Neural cell (in vitro differentiated cells): ENCODE measurements around the gene TFG. TPM values are rescaled to one million over a fixed set of nuclear protein-coding genes. Genes with fewer than 3 reads are reported as not detected.

Experiments used
- H2AFZ ChIP-seq: fragments of 200-600, 300-800 bp; sonication (generic), shearing (Covaris generic); 2 replicates; pipeline ENCODE4 v1.6.0; 2014; ENCODE audit warnings: low read depth, mild to moderate bottlenecking, antibody characterized with exemption, low read length, moderate library complexity
- H3F3A ChIP-seq: fragments of 200-600 bp; shearing (Covaris generic); 2 replicates; pipeline ENCODE4 v1.6.1; 2016; ENCODE audit warnings: mild to moderate bottlenecking, moderate library complexity, mixed read lengths, antibody characterized with exemption, low read length; ENCODE audit not compliant: insufficient read depth, poor library complexity, severe bottlenecking
- H3K27ac ChIP-seq: fragments of 200-600, 300-800 bp; sonication (generic), shearing (Covaris generic); 2 replicates; pipeline ENCODE4 v1.5.1; 2014; ENCODE audit warnings: mild to moderate bottlenecking, low read length, moderate library complexity
- H3K27me3 ChIP-seq: fragments of 300-800, 200-600 bp; sonication (generic), shearing (Covaris generic); 2 replicates; pipeline ENCODE4 v1.6.0; 2014; ENCODE audit warnings: mild to moderate bottlenecking, low read depth, low read length, moderate library complexity; ENCODE audit not compliant: insufficient read depth
- H3K36me3 ChIP-seq: fragments of 300-800, 200-600 bp; sonication (generic), shearing (Covaris generic); 2 replicates; pipeline ENCODE4 v1.5.1; 2014; ENCODE audit warnings: mild to moderate bottlenecking, antibody characterized with exemption, low read length, moderate library complexity; ENCODE audit not compliant: insufficient read depth
- H3K4me2 ChIP-seq: fragments of 300-800, 200-600 bp; sonication (generic), shearing (Covaris generic); 2 replicates; pipeline ENCODE4 v1.6.0; 2014; ENCODE audit warnings: mild to moderate bottlenecking, low read length
- H3K4me3 ChIP-seq: fragments of 300-800, 200-600 bp; sonication (generic), shearing (Covaris generic); 2 replicates; pipeline ENCODE4 v1.5.1; 2014; ENCODE audit warnings: mild to moderate bottlenecking, low read length, moderate library complexity
- H3K79me2 ChIP-seq: fragments of 200-600 bp; shearing (Covaris generic); replicated peaks from 2 replicates; pipeline ENCODE4 v1.6.0; 2014; ENCODE audit warnings: mild to moderate bottlenecking, low read length, moderate library complexity; ENCODE audit not compliant: insufficient read depth
- H3K9ac ChIP-seq: fragments of 300-800, 200-600 bp; sonication (generic), shearing (Covaris generic); 2 replicates; pipeline ENCODE4 v1.6.1; 2016; ENCODE audit warnings: mild to moderate bottlenecking, low read length, mixed read lengths
- H3K9me2 ChIP-seq: fragments of 200-600 bp; shearing (Covaris generic); 2 replicates; pipeline ENCODE4 v1.6.1; 2016; ENCODE audit warnings: mild to moderate bottlenecking, low read length, mixed read lengths; ENCODE audit not compliant: insufficient read depth
- H3K9me3 ChIP-seq: fragments of 200-600, 300-800 bp; sonication (generic), shearing (Covaris generic); 2 replicates; pipeline ENCODE4 v1.6.1; 2016; ENCODE audit warnings: mild to moderate bottlenecking, mixed run types, low read length, moderate library complexity, mixed read lengths
- H4K20me1 ChIP-seq: fragments of 200-600 bp; shearing (Covaris generic); 2 replicates; pipeline ENCODE4 v1.6.1; 2016; ENCODE audit warnings: mild to moderate bottlenecking, mixed run types; ENCODE audit not compliant: insufficient read depth
- EP300 ChIP-seq: fragments of 450-650 bp; conservative IDR thresholded peaks from 2 replicates; pipeline ENCODE4 v1.6.1; 2014; ENCODE audit warnings: antibody characterized with exemption, mild to moderate bottlenecking, moderate library complexity; ENCODE audit not compliant: poor library complexity, severe bottlenecking
- EZH2 ChIP-seq: fragments of 200-600, 300-800 bp; shearing (Covaris generic), sonication (generic); IDR thresholded peaks from 2 replicates; pipeline ENCODE4 v1.6.1; 2014; ENCODE audit warnings: antibody characterized with exemption, low read length, borderline replicate concordance, mild to moderate bottlenecking; ENCODE audit not compliant: insufficient read depth, poor library complexity, severe bottlenecking
- MXI1 ChIP-seq: fragments of 450-650 bp; conservative IDR thresholded peaks from 2 replicates; pipeline ENCODE4 v1.6.1; 2014; ENCODE audit warnings: antibody characterized with exemption, mild to moderate bottlenecking; ENCODE audit not compliant: poor library complexity, severe bottlenecking
- POLR2AphosphoS5 ChIP-seq: IDR thresholded peaks from 2 replicates; pipeline ENCODE4 v1.6.1; 2012
- RAD21 ChIP-seq: fragments of 450-650 bp; conservative IDR thresholded peaks from 2 replicates; pipeline ENCODE4 v1.6.1; 2014; ENCODE audit warnings: antibody characterized with exemption, mild to moderate bottlenecking, moderate library complexity
- SMC3 ChIP-seq: fragments of 450-650 bp; conservative IDR thresholded peaks from 2 replicates; pipeline ENCODE4 v1.6.1; 2014; ENCODE audit warnings: antibody characterized with exemption, mild to moderate bottlenecking, moderate library complexity; ENCODE audit not compliant: poor library complexity
- TAF1 ChIP-seq: IDR thresholded peaks from 2 replicates; pipeline ENCODE4 v1.6.1; 2012; ENCODE audit warnings: low read depth
- polyA plus RNA-seq: library from polyadenylated mRNA; depleted of rRNA; stranded (reverse); fragments of >200 nt; gene quantifications from 2 replicates; pipeline ENCODE4 v1.2.3, GENCODE V29; 2014
- TF ChIP-seq, protein P1 (sequence below): fragments of 450-650 bp; IDR thresholded peaks from 2 replicates; pipeline ENCODE4 v1.5.1; 2014; ENCODE audit warnings: antibody characterized with exemption, mild to moderate bottlenecking, moderate library complexity; ENCODE audit not compliant: poor library complexity, severe bottlenecking
- TF ChIP-seq, protein P2 (sequence below): IDR thresholded peaks from 2 replicates; pipeline ENCODE4 v1.6.1; 2012; ENCODE audit warnings: borderline replicate concordance

The TFG gene
- polyA plus RNA-seq, 1 donor from 2014 or later = 64.6 TPM

DNA sequence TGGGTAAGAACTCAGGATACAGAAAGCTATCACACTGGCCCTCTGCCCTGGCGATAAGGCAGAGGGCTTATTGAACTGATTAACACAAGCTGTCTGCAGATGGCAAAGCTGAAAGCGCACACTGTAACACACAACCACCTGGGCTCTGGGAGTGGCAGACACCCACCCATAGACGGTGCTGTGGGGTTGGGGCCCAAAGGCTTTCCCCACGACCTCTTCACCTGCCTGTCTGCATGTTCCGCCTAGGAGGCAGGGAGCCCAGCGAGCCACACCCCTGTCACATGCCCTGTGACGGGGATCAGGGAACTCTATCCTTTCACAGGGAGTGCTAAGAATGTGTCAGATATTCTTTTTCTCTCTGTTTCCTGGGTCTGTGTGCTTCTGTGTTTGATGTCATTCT is 12.1 kb upstream of the TFG start (continued):
- TF ChIP-seq, protein P1, sequence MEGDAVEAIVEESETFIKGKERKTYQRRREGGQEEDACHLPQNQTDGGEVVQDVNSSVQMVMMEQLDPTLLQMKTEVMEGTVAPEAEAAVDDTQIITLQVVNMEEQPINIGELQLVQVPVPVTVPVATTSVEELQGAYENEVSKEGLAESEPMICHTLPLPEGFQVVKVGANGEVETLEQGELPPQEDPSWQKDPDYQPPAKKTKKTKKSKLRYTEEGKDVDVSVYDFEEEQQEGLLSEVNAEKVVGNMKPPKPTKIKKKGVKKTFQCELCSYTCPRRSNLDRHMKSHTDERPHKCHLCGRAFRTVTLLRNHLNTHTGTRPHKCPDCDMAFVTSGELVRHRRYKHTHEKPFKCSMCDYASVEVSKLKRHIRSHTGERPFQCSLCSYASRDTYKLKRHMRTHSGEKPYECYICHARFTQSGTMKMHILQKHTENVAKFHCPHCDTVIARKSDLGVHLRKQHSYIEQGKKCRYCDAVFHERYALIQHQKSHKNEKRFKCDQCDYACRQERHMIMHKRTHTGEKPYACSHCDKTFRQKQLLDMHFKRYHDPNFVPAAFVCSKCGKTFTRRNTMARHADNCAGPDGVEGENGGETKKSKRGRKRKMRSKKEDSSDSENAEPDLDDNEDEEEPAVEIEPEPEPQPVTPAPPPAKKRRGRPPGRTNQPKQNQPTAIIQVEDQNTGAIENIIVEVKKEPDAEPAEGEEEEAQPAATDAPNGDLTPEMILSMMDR = no peak

DNA sequence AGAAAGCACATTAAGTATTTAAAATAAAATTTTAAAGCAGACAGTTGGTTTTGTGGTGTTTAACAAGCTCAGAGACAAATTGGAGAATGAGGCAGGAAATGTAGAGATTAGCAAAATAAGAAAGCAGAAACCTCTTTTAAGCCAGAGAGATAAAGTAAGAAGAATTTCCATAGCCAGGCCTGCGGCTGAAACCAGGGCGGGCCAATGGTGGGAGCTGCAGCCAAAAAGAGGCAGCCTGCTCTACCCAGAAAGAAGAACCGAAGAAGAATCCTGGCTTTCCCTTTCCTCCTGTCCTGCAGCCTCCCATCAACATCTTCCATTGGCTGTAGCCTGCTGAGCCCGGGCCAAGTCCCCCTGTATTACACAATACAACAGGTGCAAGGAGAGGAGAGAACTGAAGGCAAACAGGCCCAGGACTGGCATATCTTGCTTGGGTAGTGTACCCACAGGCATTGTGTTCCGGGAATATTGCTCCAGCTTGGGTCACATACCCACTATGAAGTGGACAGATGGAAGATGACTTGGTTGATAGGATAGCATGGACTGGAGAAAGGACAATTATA is 11.5 kb upstream of the TFG start:
- no peak overlapping the region for H3K27ac ChIP-seq
- H3K27me3 ChIP-seq = no peaks in the 10 kb centered on the region
- no peaks in the 10 kb centered on the region for H4K20me1 ChIP-seq
- H3K9me2 ChIP-seq = no peaks in the 10 kb centered on the region
- H3K79me2 ChIP-seq = no peaks in the 10 kb centered on the region
- no peak overlapping the region for H3K4me3 ChIP-seq
- no peak overlapping the region for H3K9ac ChIP-seq
- no peaks in the 10 kb centered on the region for H3K9me3 ChIP-seq
- no peak overlapping the region for H3K4me2 ChIP-seq
- H3F3A ChIP-seq = no peaks in the 10 kb centered on the region
- H3K36me3 ChIP-seq = no peaks in the 10 kb centered on the region
- H2AFZ ChIP-seq = no peak overlapping the region
- TF ChIP-seq MXI1 (no peak), POLR2AphosphoS5 (no peak), EP300 (no peak), SMC3 (no peak), EZH2 (no peak), RAD21 (no peak), TAF1 (no peak)
- TF ChIP-seq, protein P1 = no peak
- TF ChIP-seq, protein P2, sequence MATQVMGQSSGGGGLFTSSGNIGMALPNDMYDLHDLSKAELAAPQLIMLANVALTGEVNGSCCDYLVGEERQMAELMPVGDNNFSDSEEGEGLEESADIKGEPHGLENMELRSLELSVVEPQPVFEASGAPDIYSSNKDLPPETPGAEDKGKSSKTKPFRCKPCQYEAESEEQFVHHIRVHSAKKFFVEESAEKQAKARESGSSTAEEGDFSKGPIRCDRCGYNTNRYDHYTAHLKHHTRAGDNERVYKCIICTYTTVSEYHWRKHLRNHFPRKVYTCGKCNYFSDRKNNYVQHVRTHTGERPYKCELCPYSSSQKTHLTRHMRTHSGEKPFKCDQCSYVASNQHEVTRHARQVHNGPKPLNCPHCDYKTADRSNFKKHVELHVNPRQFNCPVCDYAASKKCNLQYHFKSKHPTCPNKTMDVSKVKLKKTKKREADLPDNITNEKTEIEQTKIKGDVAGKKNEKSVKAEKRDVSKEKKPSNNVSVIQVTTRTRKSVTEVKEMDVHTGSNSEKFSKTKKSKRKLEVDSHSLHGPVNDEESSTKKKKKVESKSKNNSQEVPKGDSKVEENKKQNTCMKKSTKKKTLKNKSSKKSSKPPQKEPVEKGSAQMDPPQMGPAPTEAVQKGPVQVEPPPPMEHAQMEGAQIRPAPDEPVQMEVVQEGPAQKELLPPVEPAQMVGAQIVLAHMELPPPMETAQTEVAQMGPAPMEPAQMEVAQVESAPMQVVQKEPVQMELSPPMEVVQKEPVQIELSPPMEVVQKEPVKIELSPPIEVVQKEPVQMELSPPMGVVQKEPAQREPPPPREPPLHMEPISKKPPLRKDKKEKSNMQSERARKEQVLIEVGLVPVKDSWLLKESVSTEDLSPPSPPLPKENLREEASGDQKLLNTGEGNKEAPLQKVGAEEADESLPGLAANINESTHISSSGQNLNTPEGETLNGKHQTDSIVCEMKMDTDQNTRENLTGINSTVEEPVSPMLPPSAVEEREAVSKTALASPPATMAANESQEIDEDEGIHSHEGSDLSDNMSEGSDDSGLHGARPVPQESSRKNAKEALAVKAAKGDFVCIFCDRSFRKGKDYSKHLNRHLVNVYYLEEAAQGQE = no peak

DNA sequence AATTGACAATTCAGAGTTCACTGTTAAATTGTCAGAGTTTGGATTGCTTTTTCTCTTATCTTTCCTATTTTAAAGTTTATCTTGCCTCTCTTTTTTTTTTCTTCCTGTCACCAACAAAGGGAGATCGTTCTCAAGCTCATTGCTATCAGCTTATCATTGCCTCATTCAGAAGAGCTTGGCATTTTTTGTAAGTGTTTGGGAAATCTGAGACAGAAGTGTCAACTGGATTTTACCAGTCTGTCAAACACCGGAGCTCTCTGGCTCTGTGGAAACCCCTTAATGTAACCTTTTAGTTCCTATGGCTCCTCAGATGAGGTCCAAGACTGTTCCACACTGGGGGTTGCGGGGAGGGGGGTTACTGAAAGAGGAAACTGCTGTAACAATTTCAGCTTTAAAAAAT is 10.6 kb upstream of the TFG start:
- Histone ChIP-seq H3K4me3 (no peak overlapping the region), H3K27me3 (no peaks in the 10 kb centered on the region), H3K9me3 (no peaks in the 10 kb centered on the region), H3K9me2 (no peaks in the 10 kb centered on the region), H3K4me2 (no peak overlapping the region), H4K20me1 (no peaks in the 10 kb centered on the region), H3K27ac (no peak overlapping the region), H3K36me3 (no peaks in the 10 kb centered on the region), H2AFZ (no peak overlapping the region), H3K79me2 (no peaks in the 10 kb centered on the region), H3K9ac (no peak overlapping the region), H3F3A (no peaks in the 10 kb centered on the region)
- TF ChIP-seq EZH2 = no peak
- TF ChIP-seq, protein P2 = no peak
- no peak for TF ChIP-seq EP300
- no peak for TF ChIP-seq TAF1
- TF ChIP-seq SMC3 = no peak
- TF ChIP-seq POLR2AphosphoS5 = no peak
- TF ChIP-seq, protein P1 = no peak
